GM19238 (cell line): Measurements from ENCODE around the gene CLHC1.
"Not testable (repeated sequence)": the region's sequence is repeated elsewhere in the genome, so short reads cannot be mapped to it uniquely, and the experiment has no call there.

Experiments
- DNase-seq: peaks from one replicate; pipeline ENCODE4 v3.0.0; 2011; ENCODE audit warnings: low spot score; ENCODE audit not compliant: insufficient read length

CLHC1 gene

DNA sequence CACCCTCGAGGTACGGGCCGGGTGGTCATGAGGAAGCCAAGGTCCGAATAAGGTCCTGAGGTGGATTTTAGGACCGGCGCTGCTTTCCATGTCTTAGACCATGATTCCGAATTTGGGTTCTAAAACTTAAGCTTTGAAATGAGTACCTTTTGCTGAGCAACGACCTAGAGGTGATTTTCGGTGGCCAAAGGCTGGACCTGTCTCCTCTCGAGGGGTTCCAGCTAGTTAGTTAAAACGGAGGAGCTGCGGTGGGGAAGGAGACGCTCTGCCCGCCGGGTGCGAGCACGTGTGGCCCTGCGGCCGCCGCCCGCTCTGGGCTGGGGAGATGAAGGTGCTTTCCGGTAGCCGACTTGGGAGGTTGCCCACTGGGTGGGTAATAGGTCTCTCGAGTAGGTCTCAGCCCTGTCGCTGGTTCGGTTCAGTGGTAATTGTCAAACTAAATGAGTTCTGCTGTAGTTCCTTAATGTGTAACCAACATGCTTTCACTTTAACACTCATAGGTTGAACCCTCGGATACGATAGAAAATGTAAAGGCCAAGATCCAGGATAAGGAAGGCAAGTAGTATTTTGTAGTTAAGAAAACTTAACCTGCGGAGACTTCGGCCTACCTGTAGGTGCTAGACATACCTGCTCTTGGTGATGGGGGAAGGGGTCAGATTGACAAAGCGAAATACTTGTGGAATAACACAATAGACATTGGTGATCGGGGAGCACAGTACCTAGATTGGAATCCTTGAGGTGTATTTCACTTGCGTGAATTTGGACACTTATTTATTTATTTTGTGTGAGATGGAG, 967 bp upstream of the CLHC1 start:
- DNase-seq: peak; percentile 16

DNA sequence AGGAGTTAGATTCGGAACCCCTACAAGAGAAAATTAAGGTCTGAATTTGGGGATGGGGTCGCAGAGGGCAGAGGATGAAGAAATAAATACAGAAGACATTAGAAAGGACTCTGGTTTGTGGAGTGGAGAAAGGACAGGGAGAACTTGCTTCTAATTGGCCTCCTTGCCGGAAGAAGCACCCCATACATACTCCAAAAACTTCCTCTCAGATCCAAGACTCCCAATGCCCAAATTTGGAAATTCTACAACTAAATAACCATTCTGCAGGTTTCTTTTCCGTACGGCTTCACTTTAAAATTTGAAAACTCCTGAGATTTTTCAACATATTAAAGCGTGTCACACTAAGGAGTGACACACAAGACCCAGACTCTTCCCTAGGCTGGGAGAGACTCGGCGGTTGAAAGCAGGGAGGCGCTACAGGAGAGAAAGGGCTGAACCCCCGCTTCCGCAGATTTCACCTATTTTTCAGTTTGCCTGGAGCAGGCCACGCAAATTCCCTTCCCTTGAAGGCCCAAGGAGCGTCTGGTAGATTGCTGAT, 478 bp downstream of the CLHC1 start:
- DNase-seq: no peak

GRCh38 chr2:55230551-55230950, 1.5 kb downstream of the CLHC1 start:
- DNase-seq: no peak

DNA sequence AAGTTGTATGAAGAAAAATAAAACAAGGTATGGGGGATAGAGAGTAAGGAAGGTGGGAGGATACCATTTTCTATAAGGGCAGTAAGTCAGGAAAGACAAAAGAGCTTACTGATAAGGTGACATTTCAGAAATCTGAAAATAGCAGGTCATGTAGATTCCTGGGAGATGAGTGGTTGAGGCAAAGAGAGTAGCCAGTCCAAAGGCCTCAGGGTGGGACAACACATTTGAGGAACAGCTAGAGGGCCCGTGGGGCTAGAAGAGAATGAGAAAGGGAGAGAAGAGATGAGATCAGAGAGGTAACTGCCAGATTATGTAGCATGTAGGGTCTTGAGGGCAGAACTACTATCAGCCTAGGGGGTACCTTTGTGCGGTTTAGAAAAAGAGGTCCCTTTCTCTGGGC, 2.9 kb downstream of the CLHC1 start:
- no peak for DNase-seq

DNA sequence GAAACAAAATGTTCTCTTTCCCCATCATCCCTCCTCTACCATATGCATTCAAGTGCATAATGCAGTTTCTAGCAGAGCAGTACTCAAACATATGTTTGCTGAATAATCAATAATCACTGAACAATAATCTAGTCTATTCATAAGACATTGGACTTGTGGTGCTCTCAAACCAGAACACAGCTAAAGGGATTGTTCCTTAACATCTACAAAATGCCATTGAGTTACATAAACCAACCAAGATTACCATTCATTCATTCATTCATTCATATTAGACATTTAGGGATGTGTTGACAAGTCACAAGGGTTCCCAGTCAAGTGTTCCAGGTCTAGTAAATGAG, 3.9 kb downstream of the CLHC1 start:
- DNase-seq: no peak

DNA sequence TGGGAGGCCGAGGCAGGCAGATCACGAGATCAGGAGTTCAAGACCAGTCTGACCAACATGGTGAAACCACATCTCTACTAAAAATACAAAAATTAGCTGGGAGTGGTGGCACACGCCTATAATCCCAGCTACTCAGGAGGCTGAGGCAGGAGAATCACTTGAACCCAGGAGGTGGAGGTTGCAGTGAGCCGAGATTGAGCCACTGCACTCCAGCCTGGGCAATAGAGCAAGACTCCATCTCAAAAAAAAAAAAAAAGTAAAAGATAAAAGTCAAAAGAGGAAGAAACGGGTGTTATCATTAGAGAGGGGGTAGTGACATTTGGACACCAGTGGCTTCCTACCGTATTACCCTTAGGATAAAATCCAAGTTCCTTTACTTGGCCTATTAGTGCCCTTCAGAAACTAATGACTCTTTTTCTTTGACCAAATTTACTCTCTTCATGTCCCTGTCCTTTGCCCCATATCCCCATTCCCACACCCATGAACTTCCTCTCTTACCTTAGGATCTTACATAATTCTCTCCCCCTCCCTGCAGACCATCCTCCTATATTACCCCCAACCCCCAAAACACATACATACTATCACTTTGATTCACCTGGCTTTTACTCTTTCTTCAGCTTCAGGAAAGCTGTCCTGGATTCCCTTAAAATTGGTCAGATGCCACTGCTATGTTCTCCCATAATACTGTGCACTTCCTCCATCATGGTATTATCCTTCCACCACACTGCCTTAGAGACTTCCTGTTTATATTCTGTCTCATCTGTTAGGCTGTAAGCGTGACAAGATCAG, 4.5 kb downstream of the CLHC1 start:
- DNase-seq: not testable (repeated sequence)

- no peak for DNase-seq
Observed at GRCh38 chr2:55225481-55226020, 6.5 kb downstream of the CLHC1 start.

GRCh38 chr2:55224761-55225261, 7.3 kb downstream of the CLHC1 start:
- no peak for DNase-seq

- no peak for DNase-seq
Observed at GRCh38 chr2:55223958-55224760, 7.9 kb downstream of the CLHC1 start.

DNA sequence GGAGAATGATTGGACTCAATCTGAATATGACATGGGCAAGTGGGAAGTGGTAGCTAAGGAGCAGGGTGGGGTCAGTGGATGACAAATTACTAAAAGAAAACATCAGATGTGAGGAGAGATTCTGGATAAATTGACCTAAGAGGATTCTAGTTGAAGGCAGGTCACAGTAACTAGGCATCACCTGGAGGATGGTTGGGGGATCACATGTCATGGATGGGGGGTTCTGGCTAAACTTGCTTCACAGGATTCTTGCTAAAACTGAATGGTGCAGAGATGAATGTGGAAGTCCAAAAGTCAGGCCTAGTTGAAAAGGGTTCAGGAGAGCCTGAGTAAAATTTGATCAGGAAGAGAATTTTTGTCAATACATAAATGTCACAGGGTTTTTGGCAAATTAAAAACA, 18.3 kb downstream of the CLHC1 start:
- no peak for DNase-seq

GRCh38 chr2:55204950-55205349, 27.1 kb downstream of the CLHC1 start:
- no peak for DNase-seq

DNA sequence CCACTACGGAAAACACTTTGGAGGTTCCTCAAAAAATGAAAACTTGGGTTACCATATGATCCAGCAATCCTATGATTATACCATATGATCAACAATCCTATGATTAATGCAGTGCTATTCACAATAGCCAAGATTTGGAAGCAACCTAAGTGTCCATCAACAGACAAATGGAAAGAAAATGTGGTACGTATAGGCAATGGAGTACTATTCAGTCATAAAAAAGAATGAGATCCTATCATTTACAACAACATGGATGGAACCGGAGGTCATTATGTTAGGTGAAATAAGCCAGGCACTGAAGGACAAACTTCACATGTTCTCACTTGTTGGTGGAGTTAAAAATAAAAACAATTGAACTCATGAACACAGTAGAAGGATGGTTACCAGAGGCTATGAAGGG, 27.6 kb downstream of the CLHC1 start:
- no peak for DNase-seq

- no peak for DNase-seq
Observed at GRCh38 chr2:55200416-55200815, 31.7 kb downstream of the CLHC1 start.

- DNase-seq: no peak
Observed at GRCh38 chr2:55196526-55196925, 35.6 kb downstream of the CLHC1 start.

GRCh38 chr2:55191888-55192287, 40.2 kb downstream of the CLHC1 start:
- DNase-seq: not testable (repeated sequence)

DNA sequence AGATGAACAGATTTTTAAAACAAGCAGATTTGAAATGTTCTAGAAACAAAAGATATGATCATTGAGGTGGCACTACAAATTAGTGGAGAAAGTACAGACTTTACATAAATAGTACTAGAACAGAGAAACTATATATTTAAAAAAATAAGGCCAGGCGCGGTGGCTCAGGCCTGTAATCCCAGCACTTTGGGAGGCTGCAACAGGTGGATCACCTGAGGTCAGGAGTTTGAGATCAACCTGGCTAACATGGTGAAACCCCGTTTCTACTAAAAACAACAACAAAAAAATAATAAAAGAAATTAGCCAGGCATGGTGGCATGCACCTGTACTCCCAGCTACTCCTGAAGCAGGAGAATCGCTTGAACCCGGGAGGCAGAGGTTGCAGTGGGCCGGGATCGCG, 45.3 kb downstream of the CLHC1 start:
- DNase-seq: not testable (repeated sequence)

DNA sequence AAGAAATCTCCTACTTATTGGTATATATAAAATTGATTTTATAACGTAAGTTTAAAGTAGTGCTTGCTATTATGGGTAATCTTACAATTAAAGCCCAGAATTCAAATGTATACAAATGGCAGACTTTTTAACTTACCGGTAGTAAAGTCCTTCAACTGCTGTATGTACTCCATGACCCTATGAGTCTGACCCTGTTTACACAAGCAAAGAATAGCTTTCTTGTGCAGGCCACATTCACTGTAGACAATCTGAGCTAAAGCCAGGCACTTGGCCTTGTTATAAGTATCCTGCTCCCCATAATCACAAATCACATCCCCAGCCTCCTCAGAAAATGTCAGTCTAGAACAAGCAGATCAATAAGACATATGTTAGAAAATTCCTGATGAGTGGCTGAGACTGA, 51.7 kb downstream of the CLHC1 start:
- DNase-seq: no peak

DNA sequence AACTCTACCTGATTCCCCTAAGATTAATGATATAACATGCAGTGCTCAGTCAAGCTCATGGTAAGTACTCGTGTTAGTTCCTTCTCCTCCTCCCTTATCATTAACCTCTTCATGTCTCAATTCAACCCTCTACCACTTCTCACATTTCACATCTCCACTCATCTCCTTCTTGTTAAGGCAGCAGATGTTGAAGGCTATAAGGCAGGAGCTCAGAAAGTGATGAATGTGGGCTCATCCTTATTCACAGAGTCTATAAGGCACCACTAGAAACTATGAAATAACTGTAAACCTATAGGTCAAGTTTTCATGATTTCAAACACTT, 56.0 kb downstream of the CLHC1 start:
- no peak for DNase-seq

- DNase-seq: no peak
Observed at GRCh38 chr2:55175254-55176093, 56.6 kb downstream of the CLHC1 start.

DNA sequence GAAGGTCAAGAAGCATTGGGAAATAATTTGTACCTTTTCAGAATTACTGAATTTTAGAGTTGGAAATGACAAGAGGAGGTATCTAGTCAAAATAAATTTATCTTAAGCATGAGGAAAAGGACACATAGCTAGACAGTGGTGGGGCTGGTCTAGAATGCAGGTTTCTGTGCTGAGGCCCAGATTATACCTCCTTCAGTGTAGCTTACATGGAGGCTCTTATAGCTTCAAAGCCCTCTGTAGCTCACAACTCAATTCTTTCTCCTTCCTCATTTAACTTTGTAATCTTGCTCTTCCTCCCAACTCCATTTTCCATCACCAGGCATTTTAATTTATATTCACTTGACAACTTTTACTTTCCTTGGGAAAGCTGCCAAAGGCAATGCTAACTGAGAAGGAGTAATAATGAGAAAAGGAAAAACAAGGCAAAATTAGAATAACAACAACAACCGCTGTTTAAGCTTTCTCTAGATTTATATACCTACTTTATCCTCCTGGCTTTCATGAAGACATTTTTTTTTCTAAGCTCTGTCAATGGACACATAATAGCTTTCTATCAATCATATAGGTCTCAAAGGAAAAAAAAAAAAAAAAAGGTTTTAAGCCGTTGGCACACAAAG, 58.5 kb downstream of the CLHC1 start:
- no peak for DNase-seq
